Body of pancreas (tissue), 4 donors: ENCODE measurements around the gene MRPL49.

Experiments used
- CTCF ChIP-seq, 7 experiments: fragments of 450-650 bp in 4 of 7; fragments of 200-600 bp in 3 of 7; sonication (generic) in 3 of 7; IDR thresholded peaks; one replicate each; pipeline ENCODE4 v1.5.1; 2016 to 2019; ENCODE audit warnings: antibody characterized with exemption in 7 of 7
- POLR2A ChIP-seq, 3 donors: fragments of 450-650 bp; IDR thresholded peaks; one replicate each; pipeline ENCODE4 v1.6.1; 2016; ENCODE audit warnings: antibody characterized with exemption in 3 of 3, mild to moderate bottlenecking in 2 of 3

- TF ChIP-seq CTCF (IDR thresholded peaks at IDR 0.05) (no peak), POLR2A (IDR thresholded peaks at IDR 0.05) (no peak)
Measured at GRCh38 chr11:65113839-65114238, 8.3 kb upstream of the MRPL49 start.
